ENCODE results near the gene IFRD1. TPM values are rescaled to one million over a fixed set of nuclear protein-coding genes. Genes with fewer than 3 reads are reported as not detected.
"Not testable (repeated sequence)": the region's sequence is repeated elsewhere in the genome, so short reads cannot be mapped to it uniquely, and the experiment has no call there.

Gene IFRD1
- total RNA-seq, 1 donor from 2014 or later, result 67.0 TPM

GRCh38 chr7:112512451-112513210, 62.4 kb downstream of the IFRD1 start:
- CTCF ChIA-PET, result no interaction called here
- Mint-ChIP-seq H3K4me3 (no peak overlapping the region), H3K4me1 (no peaks in the 10 kb centered on the region), H3K9me3 (no peaks in the 10 kb centered on the region), H3K36me3 (ENCODE audit: low read depth) (no peaks in the 10 kb centered on the region), H3K27ac (no peak overlapping the region), H3K27me3 (peaks cover 8% of the 10 kb centered on the region)
- DNase-seq (no peak), ATAC-seq (ENCODE audit: low read depth) (no peak)
- POLR2A ChIA-PET, result no interaction called here
- TF ChIP-seq CTCF (IDR thresholded peaks at IDR 0.05), result no peak
- intact Hi-C loops (cut with micrococcal nuclease), result no loop called here

- H3K27ac Mint-ChIP-seq, result no peak overlapping the region
Measured at GRCh38 chr7:112515989-112516388, 65.7 kb downstream of the IFRD1 start.

GRCh38 chr7:112516418-112516817, 66.2 kb downstream of the IFRD1 start:
- CTCF ChIA-PET; ATAC-seq (ENCODE audit: low read depth); POLR2A ChIA-PET; H3K36me3 Mint-ChIP-seq (ENCODE audit: low read depth); DNase-seq; H3K9me3 Mint-ChIP-seq; H3K27ac Mint-ChIP-seq; H3K4me1 Mint-ChIP-seq; intact Hi-C loops (cut with micrococcal nuclease); H3K4me3 Mint-ChIP-seq: not testable (repeated sequence)
- peaks cover 16% of the 10 kb centered on the region for H3K27me3 Mint-ChIP-seq

More at GRCh38 chr7:112515989-112516388, 65.7 kb downstream of the IFRD1 start:
- Mint-ChIP-seq H3K4me1 (no peaks in the 10 kb centered on the region), H3K9me3 (no peaks in the 10 kb centered on the region), H3K27me3 (peaks cover 16% of the 10 kb centered on the region), H3K36me3 (ENCODE audit: low read depth) (no peaks in the 10 kb centered on the region), H3K4me3 (no peak overlapping the region)
- ChIA-PET POLR2A (no interaction called here), CTCF (no interaction called here)
- no peak for TF ChIP-seq CTCF (IDR thresholded peaks at IDR 0.05)
- intact Hi-C loops (cut with micrococcal nuclease), result no loop called here
- ATAC-seq (ENCODE audit: low read depth) (no peak), DNase-seq (no peak)

GRCh38 chr7:112517487-112517886, 67.2 kb downstream of the IFRD1 start:
- H3K27ac Mint-ChIP-seq, result no peak overlapping the region
- DNase-seq (no peak), ATAC-seq (ENCODE audit: low read depth) (no peak)
- POLR2A ChIA-PET, result no interaction called here
- no peak overlapping the region for H3K4me3 Mint-ChIP-seq
- intact Hi-C loops (cut with micrococcal nuclease), result no loop called here
- no peak for TF ChIP-seq CTCF (IDR thresholded peaks at IDR 0.05)
- H3K27me3 Mint-ChIP-seq, result peaks cover 20% of the 10 kb centered on the region
- H3K9me3 Mint-ChIP-seq, result no peaks in the 10 kb centered on the region
- CTCF ChIA-PET, result no interaction called here
- no peaks in the 10 kb centered on the region for H3K4me1 Mint-ChIP-seq
- no peaks in the 10 kb centered on the region for H3K36me3 Mint-ChIP-seq (ENCODE audit: low read depth)

GRCh38 chr7:112520787-112521186, 70.5 kb downstream of the IFRD1 start:
- Mint-ChIP-seq H3K4me1 (no peaks in the 10 kb centered on the region), H3K27me3 (peaks cover 18% of the 10 kb centered on the region), H3K9me3 (no peaks in the 10 kb centered on the region), H3K4me3 (no peak overlapping the region), H3K27ac (no peak overlapping the region), H3K36me3 (ENCODE audit: low read depth) (no peaks in the 10 kb centered on the region)
- ATAC-seq (ENCODE audit: low read depth), result no peak
- ChIA-PET CTCF (no interaction called here), POLR2A (no interaction called here)
- intact Hi-C loops (cut with micrococcal nuclease), result no loop called here
- no peak for TF ChIP-seq CTCF (IDR thresholded peaks at IDR 0.05)
- DNase-seq, result no peak

- Mint-ChIP-seq H3K27ac (no peak overlapping the region), H3K27me3 (peaks cover 14% of the 10 kb centered on the region), H3K4me1 (no peaks in the 10 kb centered on the region), H3K4me3 (no peak overlapping the region), H3K9me3 (no peaks in the 10 kb centered on the region), H3K36me3 (ENCODE audit: low read depth) (no peaks in the 10 kb centered on the region)
- DNase-seq (no peak), ATAC-seq (ENCODE audit: low read depth) (no peak)
- ChIA-PET CTCF (no interaction called here), POLR2A (no interaction called here)
- no peak for TF ChIP-seq CTCF (IDR thresholded peaks at IDR 0.05)
- intact Hi-C loops (cut with micrococcal nuclease), result no loop called here
Measured at GRCh38 chr7:112521942-112522341, 71.7 kb downstream of the IFRD1 start.
